Sigmoid colon (tissue), 7 donors: ENCODE measurements around the gene FZD10. TPM values are rescaled to one million over a fixed set of nuclear protein-coding genes. Genes with fewer than 3 reads are reported as not detected.

Experiments
- DNase-seq: peaks from one replicate; pipeline ENCODE4 v3.0.0-alpha.2; 2019
- H3K27ac ChIP-seq, 4 donors: fragments of 200-600 bp; sonication (generic); one replicate each; pipeline ENCODE4 v1.5.1; 2016 to 2019; ENCODE audit warnings: mild to moderate bottlenecking in 1 of 4
- H3K27me3 ChIP-seq, 3 donors: fragments of 200-600 bp; sonication (generic); one replicate each; pipeline ENCODE4 v1.5.1; 2019; ENCODE audit warnings: mild to moderate bottlenecking in 1 of 3
- H3K36me3 ChIP-seq, 4 donors: fragments of 200-600 bp; sonication (generic); one replicate each; pipeline ENCODE4 v1.5.1; 2016 to 2019
- H3K4me1 ChIP-seq, 4 donors: fragments of 200-600 bp; sonication (generic); one replicate each; pipeline ENCODE4 v1.5.1; 2017 to 2019
- H3K4me3 ChIP-seq, 4 donors: fragments of 200-600 bp; sonication (generic); one replicate each; pipeline ENCODE4 v1.5.1; 2017 to 2019; ENCODE audit warnings: mild to moderate bottlenecking in 2 of 4, moderate library complexity in 1 of 4
- H3K9me3 ChIP-seq, 4 donors: fragments of 200-600 bp in 3 of 4; sonication (generic) in 3 of 4; one replicate each; pipeline versions ENCODE4 v1.5.1 to v1.6.1; 2013 to 2019
- EP300 ChIP-seq, 4 donors: sonication (generic); formaldehyde crosslinking; IDR thresholded peaks; one replicate each; pipeline ENCODE4 v1.6.1; 2017; ENCODE audit warnings: antibody characterized with exemption in 4 of 4
- POLR2A ChIP-seq, 2 donors: fragments of 450-650 bp; IDR thresholded peaks; one replicate each; pipeline ENCODE4 v1.6.1; 2016; ENCODE audit warnings: antibody characterized with exemption in 2 of 2, mild to moderate bottlenecking in 2 of 2, moderate library complexity in 2 of 2
- POLR2AphosphoS5 ChIP-seq, 4 donors: sonication (generic); formaldehyde crosslinking; IDR thresholded peaks; one replicate each; pipeline ENCODE4 v1.6.1; 2017; ENCODE audit warnings: antibody characterized with exemption in 4 of 4
- WGBS, 2 donors: extraction: QIAGEN DNeasy Blood & Tissue Kit; methylation state at CpG; one replicate each; pipeline ENCODE4 v1.1.7; 2013; 5-methylcytosine and 5-hydroxymethylcytosine counted together
- intact Hi-C: fragments of 100-400 bp; cut with DNase I; formaldehyde crosslinking; loops from one replicate; pipeline ENCODE4 v1.15.1; 2023
- polyA plus RNA-seq, 3 donors: library from polyadenylated mRNA; stranded (reverse); fragments of 200-250 nt; gene quantifications; one replicate each; pipeline ENCODE4 v1.2.3, GENCODE V29; 2013
- total RNA-seq, 4 donors: library from RNA; depleted of rRNA; stranded (reverse); fragments of >200 nt; gene quantifications; one replicate each; pipeline ENCODE4 v1.1.0, GENCODE V29; 2016
- TF ChIP-seq, protein P1 (sequence below), 4 experiments: fragments of 450-650 bp in 3 of 4; fragments of 200-600 bp in 1 of 4; IDR thresholded peaks; one replicate each; pipeline ENCODE4 v1.5.1; 2016 to 2019; ENCODE audit warnings: antibody characterized with exemption in 4 of 4, mild to moderate bottlenecking in 3 of 4, moderate library complexity in 2 of 4
- donor health status: healthy with polysubstance abuse.
- donor health status: Bipolar disorder and iron deficiency.
- donor health status: healthy.

FZD10 gene
- total and polyA plus RNA-seq, 7 donors: 0.13 to 1.7 (median 0.66) TPM; not detected in 1

DNA sequence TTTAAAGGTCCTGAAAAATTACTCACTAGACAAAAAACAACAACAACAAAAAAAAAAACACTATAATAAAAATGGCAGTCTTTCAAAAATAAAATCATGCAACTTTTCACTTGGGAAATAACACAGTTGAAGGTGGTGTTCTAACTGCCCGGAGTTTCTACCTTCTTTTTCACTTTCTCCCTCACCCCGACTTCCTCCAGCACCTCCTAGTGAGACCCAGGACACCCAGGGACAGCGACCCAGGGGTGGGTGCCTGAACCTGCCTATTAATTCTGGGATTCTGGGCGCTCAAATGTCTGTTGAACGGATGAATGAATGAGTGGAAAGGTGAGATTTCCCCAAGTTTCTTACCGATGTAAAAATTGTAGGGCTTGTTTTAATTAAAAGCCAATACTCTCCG lies 2.0 kb upstream of the FZD10 start:
- no peaks in the 10 kb centered on the region for H3K36me3 ChIP-seq
- peaks cover 0 to 30% (median 26%) of the 10 kb centered on the region in 4 donors for H3K4me1 ChIP-seq
- intact Hi-C loops: no loop called here
- no peak overlapping the region for H3K4me3 ChIP-seq
- H3K27me3 ChIP-seq: peaks cover 34 to 86% (median 42%) of the 10 kb centered on the region in 3 donors
- H3K9me3 ChIP-seq: no peaks in the 10 kb centered on the region
- no peak overlapping the region for H3K27ac ChIP-seq
- 9 to 14% methylated on average over 7 of the region's 7 CpGs for WGBS, 2 donors
- DNase-seq: no peak
- TF ChIP-seq, protein P1, sequence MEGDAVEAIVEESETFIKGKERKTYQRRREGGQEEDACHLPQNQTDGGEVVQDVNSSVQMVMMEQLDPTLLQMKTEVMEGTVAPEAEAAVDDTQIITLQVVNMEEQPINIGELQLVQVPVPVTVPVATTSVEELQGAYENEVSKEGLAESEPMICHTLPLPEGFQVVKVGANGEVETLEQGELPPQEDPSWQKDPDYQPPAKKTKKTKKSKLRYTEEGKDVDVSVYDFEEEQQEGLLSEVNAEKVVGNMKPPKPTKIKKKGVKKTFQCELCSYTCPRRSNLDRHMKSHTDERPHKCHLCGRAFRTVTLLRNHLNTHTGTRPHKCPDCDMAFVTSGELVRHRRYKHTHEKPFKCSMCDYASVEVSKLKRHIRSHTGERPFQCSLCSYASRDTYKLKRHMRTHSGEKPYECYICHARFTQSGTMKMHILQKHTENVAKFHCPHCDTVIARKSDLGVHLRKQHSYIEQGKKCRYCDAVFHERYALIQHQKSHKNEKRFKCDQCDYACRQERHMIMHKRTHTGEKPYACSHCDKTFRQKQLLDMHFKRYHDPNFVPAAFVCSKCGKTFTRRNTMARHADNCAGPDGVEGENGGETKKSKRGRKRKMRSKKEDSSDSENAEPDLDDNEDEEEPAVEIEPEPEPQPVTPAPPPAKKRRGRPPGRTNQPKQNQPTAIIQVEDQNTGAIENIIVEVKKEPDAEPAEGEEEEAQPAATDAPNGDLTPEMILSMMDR (IDR thresholded peaks at IDR 0.05): no peak
- TF ChIP-seq POLR2AphosphoS5 (IDR thresholded peaks at IDR 0.05) (no peak), POLR2A (IDR thresholded peaks at IDR 0.05) (no peak), EP300 (IDR thresholded peaks at IDR 0.05) (no peak)

- H3K27me3 ChIP-seq: peaks cover 34 to 85% (median 42%) of the 10 kb centered on the region in 3 donors
- WGBS, 2 donors: 6 to 11% methylated on average over 44 of the region's 44 CpGs
- H3K36me3 ChIP-seq: no peaks in the 10 kb centered on the region
- intact Hi-C loops: no loop called here
- H3K4me3 ChIP-seq: peak overlapping the region in 2 of 4 donors; percentile 47 to 54
- H3K27ac ChIP-seq: no peak overlapping the region
- TF ChIP-seq, protein P1 (IDR thresholded peaks at IDR 0.05): no peak
- TF ChIP-seq POLR2A (IDR thresholded peaks at IDR 0.05) (no peak), EP300 (IDR thresholded peaks at IDR 0.05) (no peak), POLR2AphosphoS5 (IDR thresholded peaks at IDR 0.05) (no peak)
- peaks cover 0 to 30% (median 26%) of the 10 kb centered on the region in 4 donors for H3K4me1 ChIP-seq
- DNase-seq: no peak
- no peaks in the 10 kb centered on the region for H3K9me3 ChIP-seq
Observed at GRCh38 chr12:130160711-130161231, 1.5 kb upstream of the FZD10 start.

DNA sequence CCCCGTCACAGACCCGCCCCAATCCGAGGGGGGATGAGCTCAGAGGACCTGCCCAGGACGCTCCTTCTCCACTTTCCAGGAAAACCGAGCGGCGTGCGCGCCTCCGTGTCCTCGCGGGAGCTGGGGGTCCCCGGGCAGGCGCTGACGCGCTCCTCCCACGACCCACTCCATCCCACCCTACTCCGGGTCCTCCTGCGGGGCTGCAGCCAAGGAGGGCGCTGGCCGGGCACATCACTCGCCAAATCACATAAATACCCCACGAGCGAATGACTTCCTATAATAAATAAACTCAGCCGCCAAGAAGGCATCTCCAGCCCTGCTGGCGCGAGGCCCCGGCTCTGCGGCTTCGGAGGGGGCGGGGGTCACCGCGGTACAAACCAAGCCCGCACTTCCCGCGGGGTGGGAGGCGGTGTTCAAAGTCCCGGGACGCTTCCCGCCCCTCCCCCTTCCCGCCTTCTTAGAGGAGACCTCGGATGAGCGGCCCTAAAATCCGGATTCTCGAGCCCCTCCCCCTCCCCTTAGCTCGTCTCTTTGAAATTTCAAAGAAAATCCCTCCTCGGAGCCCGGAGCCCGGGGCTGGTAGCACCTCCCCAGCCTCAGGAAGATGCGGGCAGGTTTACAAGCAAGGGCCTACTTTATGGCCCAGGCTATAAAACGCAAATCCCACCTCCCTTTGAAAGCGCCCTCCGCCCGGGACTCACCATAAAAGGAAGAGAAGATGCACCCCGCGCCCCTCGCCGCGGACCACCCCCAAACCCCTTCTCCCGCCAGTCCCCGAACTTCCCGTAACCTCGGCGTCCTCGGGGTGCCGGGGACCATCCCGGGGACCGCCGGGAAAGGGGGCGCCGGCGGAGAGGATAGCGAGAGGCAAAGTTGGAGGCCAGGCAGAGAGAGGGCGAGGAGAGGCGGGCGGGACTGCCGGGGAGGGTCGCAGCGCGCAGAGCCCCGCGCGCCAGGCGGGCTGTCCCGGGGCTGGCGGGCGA lies 712 bp upstream of the FZD10 start:
- 2 to 5% methylated on average over 87 of the region's 87 CpGs for WGBS, 2 donors
- intact Hi-C loops: no loop called here
- Histone ChIP-seq H3K4me3 (peak overlapping the region; percentile 18 to 54 (median 43)), H3K27me3 (peaks cover 34 to 78% (median 42%) of the 10 kb centered on the region in 3 donors), H3K9me3 (no peaks in the 10 kb centered on the region), H3K4me1 (peaks cover 0 to 30% (median 26%) of the 10 kb centered on the region in 4 donors), H3K36me3 (no peaks in the 10 kb centered on the region), H3K27ac (no peak overlapping the region)
- no peak for DNase-seq
- TF ChIP-seq POLR2AphosphoS5 (IDR thresholded peaks at IDR 0.05) (no peak), EP300 (IDR thresholded peaks at IDR 0.05) (no peak), POLR2A (IDR thresholded peaks at IDR 0.05) (no peak)
- TF ChIP-seq, protein P1 (IDR thresholded peaks at IDR 0.05): no peak

GRCh38 chr12:130162745-130163460 lies 639 bp downstream of the FZD10 start:
- no peak for DNase-seq
- intact Hi-C loops: no loop called here
- Histone ChIP-seq H3K27ac (no peak overlapping the region), H3K4me3 (peak overlapping the region in 3 of 4 donors; percentile 39 to 54 (median 47)), H3K4me1 (peaks cover 0 to 30% (median 26%) of the 10 kb centered on the region in 4 donors), H3K36me3 (no peaks in the 10 kb centered on the region), H3K9me3 (no peaks in the 10 kb centered on the region), H3K27me3 (peaks cover 29 to 68% (median 42%) of the 10 kb centered on the region in 3 donors)
- WGBS, 2 donors: 4 to 17% methylated on average over 78 of the region's 78 CpGs
- TF ChIP-seq, protein P1 (IDR thresholded peaks at IDR 0.05): no peak
- TF ChIP-seq POLR2A (IDR thresholded peaks at IDR 0.05) (no peak), EP300 (IDR thresholded peaks at IDR 0.05) (no peak), POLR2AphosphoS5 (IDR thresholded peaks at IDR 0.05) (no peak)
